A549 (cell line): Measurements from ENCODE around the gene NKIRAS1. TPM values are rescaled to one million over a fixed set of nuclear protein-coding genes. Genes with fewer than 3 reads are reported as not detected.

Source experiments
- ATAC-seq, 2 experiments: fragments of 200-7000 bp in 1 of 2; fragments of >200 bp in 1 of 2; cut with Nextera tagmentation in 1 of 2; cut with Tn5 transposase in 1 of 2; 3 replicates each; pipeline versions ENCODE4 v1.8.0 to v1.9.1; 2018 to 2020; ENCODE audit warnings: mild to moderate bottlenecking in 1 of 2, moderate library complexity in 1 of 2
- CTCF ChIA-PET: fragments of 300-600 bp; sonication (Branson Sonifier 250); formaldehyde crosslinking; extraction: SDS; loops from one replicate; lab custom pipeline; 2021; ENCODE audit warnings: antibody characterized with exemption, inconsistent platforms; lab: Yijun Ruan, JAX
- POLR2A ChIA-PET: fragments of 350-600 bp; formaldehyde crosslinking; extraction: SDS; loops from one replicate; lab custom pipeline; 2021; ENCODE audit warnings: antibody characterized with exemption, inconsistent platforms; lab: Yijun Ruan, JAX
- DNase-seq, 2 experiments: peaks; one replicate each; pipeline versions ENCODE4 v3.0.0 to v3.0.0-alpha.2; 2011 to 2016; ENCODE audit warnings: low read depth in 1 of 2, low spot score in 1 of 2
- FAIRE-seq: peaks from 2 replicates; lab custom pipeline; 2011; peaks lifted over from hg19 to GRCh38; lab: Jason Lieb, UNC
- H3K27ac ChIP-seq, 2 experiments: fragments of >200 bp; sonication (Bioruptor Twin); formaldehyde crosslinking; 3 replicates each; pipeline ENCODE4 v1.5.1; 2016 to 2017
- H3K4me1 ChIP-seq: fragments of >200 bp; sonication (Bioruptor Twin); formaldehyde crosslinking; 3 replicates; pipeline ENCODE4 v1.6.1; 2016
- H3K4me2 ChIP-seq: fragments of >200 bp; sonication (Bioruptor Twin); formaldehyde crosslinking; 3 replicates; pipeline ENCODE4 v1.6.1; 2016
- H3K4me3 ChIP-seq: fragments of >200 bp; sonication (Bioruptor Twin); formaldehyde crosslinking; 3 replicates; pipeline ENCODE4 v1.5.1; 2016
- H3K9me3 ChIP-seq: fragments of >200 bp; sonication (Bioruptor Twin); formaldehyde crosslinking; 3 replicates; pipeline ENCODE4 v1.6.1; 2016
- BHLHE40 ChIP-seq: IDR thresholded peaks from 2 replicates; pipeline ENCODE4 v1.6.1; 2012; ENCODE audit warnings: low read depth, low read length, inconsistent platforms
- CBX2 ChIP-seq: fragments of 200-600 bp; sonication (generic); IDR thresholded peaks from 2 replicates; pipeline ENCODE4 v1.6.1; 2016; ENCODE audit warnings: low read depth, mild to moderate bottlenecking, borderline replicate concordance
- CEBPB ChIP-seq, 2 experiments: fragments of >200 bp in 1 of 2; sonication (Bioruptor Twin) in 1 of 2; formaldehyde crosslinking in 1 of 2; IDR thresholded peaks; 2 replicates each; pipeline ENCODE4 v1.6.1; 2012 to 2016
- CHD4 ChIP-seq: fragments of 200-600 bp; sonication (generic); IDR thresholded peaks from 2 replicates; pipeline ENCODE4 v1.6.1; 2016; ENCODE audit warnings: antibody characterized with exemption, mild to moderate bottlenecking, borderline replicate concordance
- EHF ChIP-seq: fragments of 250-450 bp; sonication (Bioruptor Pico); IDR thresholded peaks from 2 replicates; pipeline ENCODE4 v1.5.0; 2020; ENCODE audit warnings: mild to moderate bottlenecking
- EP300 ChIP-seq, 2 experiments: fragments of >200 bp; sonication (Bioruptor Twin); formaldehyde crosslinking; IDR thresholded peaks; 2 replicates in 1 of 2; 3 replicates in 1 of 2; pipeline ENCODE4 v1.6.1; 2016 to 2017
- FOSB ChIP-seq: fragments of 250-450 bp; sonication (Bioruptor Pico); IDR thresholded peaks from 2 replicates; pipeline ENCODE4 v1.5.0; 2020; ENCODE audit warnings: mild to moderate bottlenecking, moderate library complexity
- FOSL2 ChIP-seq, 2 experiments: fragments of 450-650 bp in 1 of 2; fragments of >200 bp in 1 of 2; sonication (Bioruptor Twin) in 1 of 2; formaldehyde crosslinking; IDR thresholded peaks; 2 replicates each; pipeline versions ENCODE4 v1.5.0 to v1.6.1; 2016 to 2020; ENCODE audit warnings: mild to moderate bottlenecking in 1 of 2, moderate library complexity in 1 of 2
- GATA3 ChIP-seq: IDR thresholded peaks from 2 replicates; pipeline ENCODE4 v1.6.1; 2012; ENCODE audit warnings: borderline replicate concordance
- HEYL ChIP-seq: fragments of 250-450 bp; sonication (Bioruptor Pico); IDR thresholded peaks from 2 replicates; pipeline ENCODE4 v1.8.0; 2021; ENCODE audit warnings: mild to moderate bottlenecking, moderate library complexity
- HOXA7 ChIP-seq: fragments of 250-450 bp; sonication (Bioruptor Pico); IDR thresholded peaks from 2 replicates; pipeline ENCODE4 v1.5.0; 2020; ENCODE audit warnings: mild to moderate bottlenecking, moderate library complexity
- HOXB5 ChIP-seq: fragments of 250-450 bp; sonication (Bioruptor Pico); IDR thresholded peaks from 2 replicates; pipeline ENCODE4 v1.5.0; 2020; ENCODE audit warnings: mild to moderate bottlenecking, moderate library complexity
- JUN ChIP-seq, 2 experiments: fragments of >200 bp; sonication (Bioruptor Twin); formaldehyde crosslinking; IDR thresholded peaks; 2 replicates in 1 of 2; 3 replicates in 1 of 2; pipeline ENCODE4 v1.6.1; 2016 to 2017
- JUNB ChIP-seq: fragments of >200 bp; sonication (Bioruptor Twin); formaldehyde crosslinking; IDR thresholded peaks from 2 replicates; pipeline ENCODE4 v1.6.1; 2016
- KDM1A ChIP-seq: fragments of 200-600 bp; sonication (generic); IDR thresholded peaks from 2 replicates; pipeline ENCODE4 v1.6.1; 2016; ENCODE audit warnings: low read depth, mild to moderate bottlenecking
- MAFK ChIP-seq: fragments of 450-650 bp; IDR thresholded peaks from 2 replicates; pipeline ENCODE4 v1.6.1; 2014; ENCODE audit not compliant: partially characterized antibody
- MAZ ChIP-seq: fragments of 150-350 bp; IDR thresholded peaks from 2 replicates; pipeline ENCODE4 v1.6.1; 2014; ENCODE audit warnings: antibody characterized with exemption, low read depth, low read length, borderline replicate concordance
- MYC ChIP-seq: IDR thresholded peaks from 2 replicates; pipeline ENCODE4 v1.6.1; 2012; ENCODE audit warnings: mild to moderate bottlenecking, inconsistent platforms, low read length, improper control_type of control experiment, borderline replicate concordance
- NPAS2 ChIP-seq: fragments of 250-450 bp; sonication (Bioruptor Pico); IDR thresholded peaks from 2 replicates; pipeline ENCODE4 v1.8.0; 2022; ENCODE audit warnings: mild to moderate bottlenecking, moderate library complexity, borderline replicate concordance
- PHF8 ChIP-seq: fragments of 200-600 bp; sonication (generic); IDR thresholded peaks from 2 replicates; pipeline ENCODE4 v1.6.1; 2016; ENCODE audit warnings: low read depth, mild to moderate bottlenecking, antibody characterized with exemption, moderate library complexity, borderline replicate concordance
- POLR2AphosphoS2 ChIP-seq: conservative IDR thresholded peaks from 2 replicates; pipeline ENCODE4 v1.6.1; 2012; ENCODE audit warnings: low read length, improper control_type of control experiment, inconsistent platforms
- RAD21 ChIP-seq, 2 experiments: fragments of >200 bp in 1 of 2; sonication (Bioruptor Twin) in 1 of 2; formaldehyde crosslinking in 1 of 2; IDR thresholded peaks in 1 of 2; conservative IDR thresholded peaks in 1 of 2; 2 replicates in 1 of 2; 3 replicates in 1 of 2; pipeline ENCODE4 v1.6.1; 2012 to 2018; ENCODE audit warnings: inconsistent platforms in 1 of 2
- RARB ChIP-seq: fragments of 250-450 bp; sonication (Bioruptor Pico); IDR thresholded peaks from 2 replicates; pipeline ENCODE4 v1.8.0; 2021; ENCODE audit warnings: mild to moderate bottlenecking, moderate library complexity
- RFX5 ChIP-seq: fragments of 450-650 bp; IDR thresholded peaks from 2 replicates; pipeline ENCODE4 v1.7.1; 2014; ENCODE audit warnings: antibody characterized with exemption, mild to moderate bottlenecking, moderate library complexity
- SMC3 ChIP-seq: fragments of >200 bp; sonication (Bioruptor Twin); formaldehyde crosslinking; IDR thresholded peaks from 3 replicates; pipeline ENCODE4 v1.6.1; 2018; ENCODE audit warnings: inconsistent platforms
- TFCP2L1 ChIP-seq: fragments of 250-450 bp; sonication (Bioruptor Pico); IDR thresholded peaks from 2 replicates; pipeline ENCODE4 v1.5.0; 2021; ENCODE audit warnings: mild to moderate bottlenecking
- TP53 ChIP-seq: fragments of 250-450 bp; sonication (Bioruptor Pico); IDR thresholded peaks from 2 replicates; pipeline ENCODE4 v1.5.0; 2021; ENCODE audit warnings: mild to moderate bottlenecking, moderate library complexity
- ZC3H11A ChIP-seq: fragments of 450-650 bp; IDR thresholded peaks from 2 replicates; pipeline ENCODE4 v1.6.1; 2014; ENCODE audit warnings: antibody characterized with exemption, mild to moderate bottlenecking
- WGBS: methylation state at CpG from one replicate; pipeline ENCODE4 v1.1.6; 2017; ENCODE audit errors: missing lambda C conversion rate; 5-methylcytosine and 5-hydroxymethylcytosine counted together
- polyA plus RNA-seq, 4 experiments: library from polyadenylated mRNA; depleted of rRNA in 3 of 4; stranded (reverse); fragments of >200 nt; fragmentation: RNase III in 1 of 4; extraction: RNeasy Plus Mini Kit Qiagen cat#74134 plus additional on column Dnase treatment in 1 of 4; gene quantifications; 2 replicates in 3 of 4; 3 replicates in 1 of 4; pipeline ENCODE4 v1.2.3, GENCODE V29; 2011 to 2017
- TF ChIP-seq, protein P1 (sequence below): fragments of 450-650 bp; IDR thresholded peaks from 2 replicates; pipeline ENCODE4 v1.6.1; 2014; ENCODE audit warnings: antibody characterized with exemption
- TF ChIP-seq, protein P2 (sequence below): IDR thresholded peaks from 2 replicates; pipeline ENCODE4 v1.6.1; 2012
- TF ChIP-seq, protein P3 (sequence below): fragments of >200 bp; sonication (Bioruptor Twin); formaldehyde crosslinking; IDR thresholded peaks from 3 replicates; pipeline ENCODE4 v1.6.1; 2016
- TF ChIP-seq, protein P4 (sequence below): fragments of 150-350 bp; IDR thresholded peaks from 2 replicates; pipeline ENCODE4 v1.6.1; 2014; ENCODE audit warnings: low read depth, mild to moderate bottlenecking, low read length

Gene NKIRAS1
- polyA plus RNA-seq, 2 of the 4 experiments (the other 2 are of a cell fraction): 15.5 to 16.8 TPM

DNA sequence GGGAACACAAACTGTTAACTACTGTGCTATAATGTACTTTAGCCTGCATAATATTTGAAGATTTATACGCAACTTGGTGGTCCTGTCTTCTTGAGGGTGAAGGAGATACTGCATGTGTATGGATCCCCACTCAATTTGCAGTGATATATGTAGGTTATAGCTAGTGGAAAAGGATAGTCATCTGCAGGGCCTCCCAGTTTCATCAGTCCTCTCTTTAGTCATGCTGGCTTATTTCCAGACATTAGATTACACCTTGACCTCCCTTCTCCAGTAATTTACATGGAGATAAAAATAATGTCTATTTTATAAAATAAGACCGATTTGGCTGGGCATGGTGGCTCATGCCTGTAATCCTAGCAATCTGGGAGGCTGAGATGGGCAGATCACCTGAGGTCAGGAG is 32.0 kb upstream of the NKIRAS1 start:
- H3K27ac ChIP-seq: no peak overlapping the region
- peaks cover 35% of the 10 kb centered on the region for H3K4me1 ChIP-seq
- ChIA-PET POLR2A (interaction anchor here (0.6 kb wide), 1 partner anchor 12 kb away, joined by 3 read pairs; no protein-coding TSS in a partner anchor), CTCF (interaction anchor here (1.4 kb wide), 2 partner anchors 9 to 21 kb away, joined by 4 to 7 read pairs; no protein-coding TSS in a partner anchor)
- ATAC-seq: no peak
- no peak for FAIRE-seq
- TF ChIP-seq TFCP2L1 (0 out of 2 replicates have a peak, but pooled peaks have one; percentile 41), FOSL2 (IDR thresholded peaks at IDR 0.05) (no peak), FOSL2 (CRISPR knock-in tag; IDR thresholded peaks at IDR 0.05) (no peak)
- 87% methylated on average over 2 of the region's 2 CpGs for WGBS
- no peak for DNase-seq
- H3K4me2 ChIP-seq: no peak overlapping the region
- H3K4me3 ChIP-seq: no peak overlapping the region
- no peaks in the 10 kb centered on the region for H3K9me3 ChIP-seq

DNA sequence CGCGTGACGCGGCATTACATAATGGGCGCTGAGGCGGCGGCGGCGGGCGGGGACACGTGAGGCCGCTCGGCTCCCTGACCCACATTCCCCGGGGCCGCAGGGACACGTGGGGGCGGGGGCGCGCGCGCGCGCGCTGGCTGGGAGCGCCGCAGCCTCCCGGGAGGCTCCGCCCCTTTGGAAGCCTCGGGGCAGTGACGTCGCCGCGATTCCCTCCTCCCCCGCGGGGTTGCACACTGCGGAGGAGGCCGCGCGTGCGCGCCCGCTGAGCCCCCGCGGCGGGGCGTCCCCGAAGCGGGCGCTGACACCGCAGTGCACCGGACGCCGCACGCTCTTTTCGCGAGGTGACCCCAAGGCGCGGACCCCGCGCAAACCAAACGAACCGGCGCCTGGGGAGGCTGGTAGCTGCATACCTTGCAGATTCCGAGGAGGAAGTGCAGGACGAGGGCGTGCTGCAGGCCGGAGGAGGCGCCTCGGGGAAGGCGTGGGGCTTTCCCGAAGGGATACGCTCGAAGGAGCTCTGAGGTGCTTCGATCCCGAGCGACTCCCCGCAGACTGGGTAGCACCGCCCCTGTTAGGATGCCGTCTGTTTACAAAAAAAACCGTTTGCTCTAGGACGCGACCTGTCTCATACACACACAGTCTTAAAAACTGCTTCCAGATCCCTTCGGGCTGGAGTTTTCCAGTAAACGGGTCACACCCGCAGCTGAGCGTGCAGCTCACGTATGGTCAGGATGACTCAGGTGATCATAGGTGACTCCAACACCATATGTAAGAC is 29.3 kb upstream of the NKIRAS1 start:
- ATAC-seq (peak; percentile 74 to 85), DNase-seq (peak; percentile 91 to 97), FAIRE-seq (no peak)
- peak overlapping the region; percentile 99 for H3K4me2 ChIP-seq
- WGBS: 1% methylated on average over 23 of the region's 87 CpGs
- H3K4me3 ChIP-seq: peak overlapping the region; percentile 72
- ChIA-PET CTCF (no interaction called here), POLR2A (interaction anchor here (0.5 to 2.4 kb wide), 8 partner anchors 9 to 37 kb away, joined by 3 to 51 read pairs (median 4); partner anchors contain the start of genes NKIRAS1 and RPL15)
- H3K9me3 ChIP-seq: no peaks in the 10 kb centered on the region
- peak overlapping the region; percentile 79 to 91 for H3K27ac ChIP-seq
- peaks cover 35% of the 10 kb centered on the region for H3K4me1 ChIP-seq
- TF ChIP-seq PHF8 (peak; percentile 58), EP300 (IDR thresholded peaks at IDR 0.05) (no peak), RARB (CRISPR knock-in tag) (no peak), TP53 (CRISPR knock-in tag) (no peak), MYC (peak; percentile 81), FOSB (CRISPR knock-in tag) (peak; percentile 19; the same call in 1 of the 2 replicates), POLR2AphosphoS2 (peak; percentile 91), KDM1A (no peak), RAD21 (conservative IDR thresholded peaks at IDR 0.05 in 1 of 2, IDR thresholded peaks at IDR 0.05 in 1 of 2) (no peak), SMC3 (no peak), CBX2 (no peak), CEBPB (IDR thresholded peaks at IDR 0.05) (peak; percentile 27 to 41; a peak in 1 of 4 replicates), ZC3H11A (no peak), HOXA7 (CRISPR knock-in tag) (peak; percentile 56; the same call in 1 of the 2 replicates), FOSL2 (IDR thresholded peaks at IDR 0.05) (no peak), FOSL2 (CRISPR knock-in tag; IDR thresholded peaks at IDR 0.05) (peak; percentile 66), TFCP2L1 (peak; percentile 86), JUNB (no peak), EHF (no peak), MAFK (peak; percentile 33), MAZ (peak; percentile 75), JUN (IDR thresholded peaks at IDR 0.05) (peak in 1 of 2 experiments; percentile 62; a peak in 3 of 5 replicates), NPAS2 (peak; percentile 100; the same call in 1 of the 2 replicates), CHD4 (no peak), GATA3 (peak; percentile 68; the same call in 1 of the 2 replicates), HEYL (no peak), RFX5 (no peak; the same call in 1 of the 2 replicates), HOXB5 (CRISPR knock-in tag) (peak; percentile 82), BHLHE40 (peak; percentile 75; the same call in 1 of the 2 replicates)
- TF ChIP-seq, protein P1, sequence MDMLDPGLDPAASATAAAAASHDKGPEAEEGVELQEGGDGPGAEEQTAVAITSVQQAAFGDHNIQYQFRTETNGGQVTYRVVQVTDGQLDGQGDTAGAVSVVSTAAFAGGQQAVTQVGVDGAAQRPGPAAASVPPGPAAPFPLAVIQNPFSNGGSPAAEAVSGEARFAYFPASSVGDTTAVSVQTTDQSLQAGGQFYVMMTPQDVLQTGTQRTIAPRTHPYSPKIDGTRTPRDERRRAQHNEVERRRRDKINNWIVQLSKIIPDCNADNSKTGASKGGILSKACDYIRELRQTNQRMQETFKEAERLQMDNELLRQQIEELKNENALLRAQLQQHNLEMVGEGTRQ: peak; percentile 71; the same call in 1 of the 2 replicates
- TF ChIP-seq, protein P2, sequence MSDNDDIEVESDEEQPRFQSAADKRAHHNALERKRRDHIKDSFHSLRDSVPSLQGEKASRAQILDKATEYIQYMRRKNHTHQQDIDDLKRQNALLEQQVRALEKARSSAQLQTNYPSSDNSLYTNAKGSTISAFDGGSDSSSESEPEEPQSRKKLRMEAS: peak; percentile 95
- TF ChIP-seq, protein P3, sequence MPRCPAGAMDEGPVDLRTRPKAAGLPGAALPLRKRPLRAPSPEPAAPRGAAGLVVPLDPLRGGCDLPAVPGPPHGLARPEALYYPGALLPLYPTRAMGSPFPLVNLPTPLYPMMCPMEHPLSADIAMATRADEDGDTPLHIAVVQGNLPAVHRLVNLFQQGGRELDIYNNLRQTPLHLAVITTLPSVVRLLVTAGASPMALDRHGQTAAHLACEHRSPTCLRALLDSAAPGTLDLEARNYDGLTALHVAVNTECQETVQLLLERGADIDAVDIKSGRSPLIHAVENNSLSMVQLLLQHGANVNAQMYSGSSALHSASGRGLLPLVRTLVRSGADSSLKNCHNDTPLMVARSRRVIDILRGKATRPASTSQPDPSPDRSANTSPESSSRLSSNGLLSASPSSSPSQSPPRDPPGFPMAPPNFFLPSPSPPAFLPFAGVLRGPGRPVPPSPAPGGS: peak; percentile 40; the same call in 1 of the 3 replicates
- TF ChIP-seq, protein P4, sequence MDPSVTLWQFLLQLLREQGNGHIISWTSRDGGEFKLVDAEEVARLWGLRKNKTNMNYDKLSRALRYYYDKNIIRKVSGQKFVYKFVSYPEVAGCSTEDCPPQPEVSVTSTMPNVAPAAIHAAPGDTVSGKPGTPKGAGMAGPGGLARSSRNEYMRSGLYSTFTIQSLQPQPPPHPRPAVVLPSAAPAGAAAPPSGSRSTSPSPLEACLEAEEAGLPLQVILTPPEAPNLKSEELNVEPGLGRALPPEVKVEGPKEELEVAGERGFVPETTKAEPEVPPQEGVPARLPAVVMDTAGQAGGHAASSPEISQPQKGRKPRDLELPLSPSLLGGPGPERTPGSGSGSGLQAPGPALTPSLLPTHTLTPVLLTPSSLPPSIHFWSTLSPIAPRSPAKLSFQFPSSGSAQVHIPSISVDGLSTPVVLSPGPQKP: no peak
